Epithelial cell of esophagus (primary cell): ENCODE results near the gene RBL2.

Experiments used
- DNase-seq: peaks from one replicate; pipeline ENCODE4 v3.0.0; 2010; ENCODE audit warnings: low read depth
- H3K4me3 ChIP-seq: 2 replicates; pipeline ENCODE4 v1.5.1; 2011; ENCODE audit warnings: mild to moderate bottlenecking, low read length, control low read depth
- TF ChIP-seq, protein P1 (sequence below): IDR thresholded peaks from 2 replicates; pipeline ENCODE4 v1.5.1; 2011; ENCODE audit warnings: low read depth, mild to moderate bottlenecking, low read length, control low read depth, inconsistent platforms; ENCODE audit not compliant: insufficient read depth; ENCODE audit errors: missing control alignments

Gene RBL2

DNA sequence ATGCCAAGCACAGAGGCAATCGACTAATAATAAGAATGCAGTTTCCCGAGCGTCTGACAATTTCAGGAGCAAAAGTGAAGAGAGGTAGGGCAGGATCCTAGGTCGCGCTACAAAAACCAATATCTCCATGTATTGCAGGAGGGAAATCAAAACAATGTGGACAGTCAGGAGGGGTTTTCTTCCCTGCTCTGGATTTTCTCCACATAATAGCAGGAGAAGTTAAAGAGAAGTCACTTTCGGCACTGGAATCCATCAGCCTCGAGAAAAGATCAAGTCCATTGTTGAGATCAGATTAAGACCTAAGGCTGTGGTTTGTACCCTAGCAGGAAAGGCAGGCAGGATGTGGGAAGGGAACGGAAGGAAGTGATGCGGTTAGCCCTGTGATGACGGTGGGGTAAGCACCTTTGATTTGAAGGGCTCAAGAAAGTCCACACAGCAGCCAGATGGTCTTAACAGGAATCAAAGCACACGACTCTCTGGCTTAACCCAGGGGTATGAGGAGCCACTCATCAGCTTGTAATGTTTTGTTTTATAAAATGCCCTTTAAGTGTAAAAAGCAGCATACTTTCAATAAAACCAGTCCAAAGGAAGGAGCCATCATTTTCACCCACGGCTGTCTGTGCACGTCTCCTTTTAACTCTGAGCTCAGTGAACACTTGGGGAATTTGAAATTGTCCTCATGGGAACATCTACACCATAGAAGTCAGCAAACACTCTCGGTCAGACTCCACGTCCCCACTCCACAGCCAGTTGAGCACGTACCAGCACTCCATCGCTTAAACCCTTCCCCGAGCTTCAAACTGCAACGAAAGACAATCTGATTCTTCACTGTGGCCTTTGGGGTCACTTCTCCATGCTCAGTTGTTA, 84.5 kb downstream of the RBL2 start:
- DNase-seq, result no peak
- TF ChIP-seq, protein P1, sequence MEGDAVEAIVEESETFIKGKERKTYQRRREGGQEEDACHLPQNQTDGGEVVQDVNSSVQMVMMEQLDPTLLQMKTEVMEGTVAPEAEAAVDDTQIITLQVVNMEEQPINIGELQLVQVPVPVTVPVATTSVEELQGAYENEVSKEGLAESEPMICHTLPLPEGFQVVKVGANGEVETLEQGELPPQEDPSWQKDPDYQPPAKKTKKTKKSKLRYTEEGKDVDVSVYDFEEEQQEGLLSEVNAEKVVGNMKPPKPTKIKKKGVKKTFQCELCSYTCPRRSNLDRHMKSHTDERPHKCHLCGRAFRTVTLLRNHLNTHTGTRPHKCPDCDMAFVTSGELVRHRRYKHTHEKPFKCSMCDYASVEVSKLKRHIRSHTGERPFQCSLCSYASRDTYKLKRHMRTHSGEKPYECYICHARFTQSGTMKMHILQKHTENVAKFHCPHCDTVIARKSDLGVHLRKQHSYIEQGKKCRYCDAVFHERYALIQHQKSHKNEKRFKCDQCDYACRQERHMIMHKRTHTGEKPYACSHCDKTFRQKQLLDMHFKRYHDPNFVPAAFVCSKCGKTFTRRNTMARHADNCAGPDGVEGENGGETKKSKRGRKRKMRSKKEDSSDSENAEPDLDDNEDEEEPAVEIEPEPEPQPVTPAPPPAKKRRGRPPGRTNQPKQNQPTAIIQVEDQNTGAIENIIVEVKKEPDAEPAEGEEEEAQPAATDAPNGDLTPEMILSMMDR, result no peak
- no peak overlapping the region for H3K4me3 ChIP-seq

DNA sequence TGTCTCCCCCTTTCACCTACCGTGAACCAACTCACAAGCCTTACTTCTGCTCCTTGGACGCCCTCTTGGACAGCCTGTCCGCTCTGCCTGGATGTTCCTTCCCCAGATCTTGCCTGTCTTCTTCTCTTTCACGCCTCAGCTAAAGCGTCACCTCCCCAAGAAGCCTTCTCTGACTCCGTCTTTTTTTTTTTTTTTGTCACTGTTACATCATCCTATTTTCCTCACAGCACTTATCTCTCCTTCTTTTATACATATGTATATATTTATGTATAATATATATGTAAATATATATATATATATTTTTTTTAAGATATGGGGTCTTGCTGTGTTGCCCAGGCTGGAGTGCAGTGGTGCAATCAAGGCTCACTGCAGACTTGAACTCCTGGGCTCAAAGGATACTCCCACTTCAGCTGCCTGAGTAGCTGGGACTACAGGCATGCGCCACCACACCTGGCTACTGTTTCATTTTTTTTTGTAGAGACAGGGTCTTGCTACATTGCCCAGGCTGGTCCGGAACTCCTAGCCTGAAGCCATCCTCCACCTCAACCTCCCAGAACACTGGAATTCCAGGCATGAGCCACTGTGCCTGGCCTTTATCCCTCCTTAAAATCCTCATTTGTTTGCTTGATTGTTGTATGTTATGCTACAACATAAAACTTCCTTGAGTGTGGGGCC, 85.3 kb downstream of the RBL2 start:
- TF ChIP-seq, protein P1, result no peak
- H3K4me3 ChIP-seq, result no peak overlapping the region
- no peak for DNase-seq

DNA sequence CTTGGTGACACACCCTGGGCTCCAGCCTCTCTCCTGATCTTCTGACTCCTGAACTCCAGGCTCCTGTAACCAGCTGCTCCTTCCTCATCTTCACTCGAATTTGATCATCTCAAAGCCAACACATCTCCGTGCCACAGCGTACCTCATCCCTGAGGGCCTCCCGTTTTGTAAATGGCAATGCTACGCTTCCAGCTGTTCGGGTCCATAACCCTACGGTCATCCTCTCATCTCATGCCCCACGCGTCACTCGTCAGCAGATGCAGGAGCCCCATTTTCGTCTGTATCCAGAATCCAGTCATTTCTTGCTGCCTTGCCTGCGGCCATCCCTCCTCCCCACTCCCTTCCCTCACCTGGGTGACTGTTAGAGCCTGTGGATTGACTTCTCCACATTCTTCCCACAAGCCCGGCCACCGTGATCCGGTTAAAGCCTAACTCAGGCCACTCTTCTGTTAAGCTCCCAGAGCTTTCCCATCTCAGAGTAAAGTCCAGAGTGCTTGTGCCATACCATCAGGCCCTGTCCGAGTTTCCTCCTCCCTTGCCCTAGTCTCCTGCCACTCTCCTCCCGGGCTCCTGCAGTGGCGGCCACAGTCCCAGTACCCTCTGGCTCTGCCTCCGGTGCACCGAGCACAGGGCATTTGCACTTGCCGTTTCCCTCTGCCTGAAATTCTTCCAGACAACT, 89.0 kb downstream of the RBL2 start:
- H3K4me3 ChIP-seq, result no peak overlapping the region
- TF ChIP-seq, protein P1, result no peak

DNA sequence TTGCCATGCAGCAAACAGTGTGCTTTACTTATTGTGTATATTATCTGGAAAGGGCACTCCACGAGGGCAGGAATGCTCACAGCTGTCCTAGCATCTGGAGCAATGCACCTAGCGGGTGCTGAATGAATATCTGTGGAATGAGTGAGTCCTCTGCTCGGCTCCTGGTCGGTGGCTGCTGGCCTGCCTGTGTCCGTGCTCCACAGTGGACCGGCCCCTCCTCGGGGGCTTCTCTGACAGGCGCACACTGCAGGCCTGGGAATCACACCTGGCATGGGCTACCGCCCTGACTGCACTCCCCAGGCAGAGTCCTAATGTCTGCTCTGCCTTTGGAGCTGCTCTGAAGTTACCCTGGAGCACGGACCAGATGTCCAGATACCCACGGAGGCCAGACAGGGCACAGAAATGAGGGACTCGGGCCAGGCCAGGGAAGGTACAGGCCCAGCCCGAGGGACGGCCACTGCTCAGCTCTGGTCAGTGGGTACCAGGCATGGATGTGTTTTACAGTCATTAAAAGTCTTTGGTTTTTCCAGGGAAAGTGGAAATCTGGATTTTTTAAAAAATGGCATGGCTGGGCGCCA, 89.8 kb downstream of the RBL2 start:
- no peak overlapping the region for H3K4me3 ChIP-seq
- DNase-seq, result no peak
- TF ChIP-seq, protein P1, result no peak

More for the DNA sequence above, 89.0 kb downstream of the RBL2 start:
- no peak for DNase-seq

DNA sequence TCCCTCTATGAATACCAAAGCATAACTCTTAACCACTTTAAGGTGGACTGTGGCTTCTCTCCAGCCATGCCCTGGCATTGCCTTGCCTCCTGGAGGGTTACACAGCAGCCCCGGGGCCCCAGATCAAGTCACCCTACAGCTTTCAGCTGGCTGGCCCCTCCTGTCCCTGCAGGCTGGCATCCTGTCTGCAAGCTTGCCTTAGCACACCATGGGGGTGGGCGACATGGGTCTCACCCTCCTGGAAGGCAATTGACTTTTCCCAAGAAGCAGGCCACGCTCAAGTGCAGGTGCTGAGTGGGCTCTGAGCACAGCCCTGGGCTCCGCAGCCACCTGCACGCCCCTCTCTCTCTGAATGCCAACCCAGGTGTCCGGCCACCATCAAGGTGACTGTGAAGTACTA, 94.5 kb downstream of the RBL2 start:
- no peak for DNase-seq
- no peak overlapping the region for H3K4me3 ChIP-seq
- TF ChIP-seq, protein P1, result no peak

DNA sequence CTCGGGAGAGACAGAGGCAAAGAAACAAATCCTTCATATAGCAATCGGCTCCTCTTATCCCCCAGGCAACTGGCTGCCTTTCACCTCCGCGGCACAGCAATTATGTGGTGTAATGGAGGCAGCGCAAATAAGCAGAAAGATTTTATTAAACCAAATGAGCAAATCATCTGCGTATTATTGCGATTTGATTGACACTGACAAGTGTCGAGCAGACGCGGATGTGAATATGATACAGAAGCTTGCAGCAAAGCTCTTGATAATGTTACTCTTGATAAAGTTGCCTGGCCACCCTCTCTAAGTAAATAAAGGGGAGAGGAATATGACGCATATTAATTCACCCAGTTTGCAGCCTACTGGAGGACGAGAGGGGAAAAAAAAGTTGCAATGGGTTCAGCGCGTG, 95.2 kb downstream of the RBL2 start:
- TF ChIP-seq, protein P1, result no peak
- peak; percentile 10 for DNase-seq
- H3K4me3 ChIP-seq, result no peak overlapping the region
